H1 (cell line): ENCODE data around the gene RELCH. TPM values are rescaled to one million over a fixed set of nuclear protein-coding genes. Genes with fewer than 3 reads are reported as not detected.
A peak's percentile ranks its signal among the peaks of the same experiment; 100 is the strongest.

Experiments used
- CTCF ChIA-PET: fragments of 300-600 bp; sonication (Branson Sonifier 250); formaldehyde crosslinking; loops from one replicate; lab custom pipeline; 2021; ENCODE audit not compliant: partially characterized antibody; lab: Charles Lee
- POLR2A ChIA-PET: fragments of 300-600 bp; sonication (Branson Sonifier 250); formaldehyde crosslinking; loops from one replicate; lab custom pipeline; 2021; ENCODE audit warnings: inconsistent platforms; ENCODE audit not compliant: partially characterized antibody; lab: Charles Lee
- DNase-seq, 2 experiments: peaks; one replicate each; pipeline versions ENCODE4 v3.0.0 to v3.0.0-alpha.2; 2010 to 2022; ENCODE audit warnings: low spot score in 2 of 2, low read depth in 1 of 2, mixed read lengths in 1 of 2
- FAIRE-seq: peaks from 2 replicates; lab custom pipeline; 2011; peaks lifted over from hg19 to GRCh38; lab: Jason Lieb, UNC
- H2AFZ ChIP-seq: 2 replicates; pipeline ENCODE4 v1.8.1; 2012; ENCODE audit warnings: low read length, inconsistent platforms
- H2AK5ac ChIP-seq: 2 replicates; pipeline ENCODE4 v1.6.1; 2013; ENCODE audit warnings: low read depth, low read length
- H2BK120ac ChIP-seq: replicated peaks from 2 replicates; pipeline ENCODE3; 2013; ENCODE audit warnings: low read depth, low read length, inconsistent platforms
- H2BK12ac ChIP-seq: 2 replicates; pipeline ENCODE4 v1.6.1; 2013; ENCODE audit warnings: low read depth, low read length
- H2BK15ac ChIP-seq: 2 replicates; pipeline ENCODE4 v1.6.1; 2013; ENCODE audit warnings: low read length
- H2BK20ac ChIP-seq: 2 replicates; pipeline ENCODE4 v1.6.1; 2013; ENCODE audit warnings: low read length
- H2BK5ac ChIP-seq: 2 replicates; pipeline ENCODE4 v1.6.1; 2013; ENCODE audit warnings: low read depth, low read length
- H3K14ac ChIP-seq: 2 replicates; pipeline ENCODE4 v1.6.1; 2013; ENCODE audit warnings: inconsistent platforms; ENCODE audit not compliant: insufficient read length
- H3K18ac ChIP-seq: 2 replicates; pipeline ENCODE4 v1.6.1; 2013; ENCODE audit warnings: low read length; ENCODE audit errors: extremely low read depth
- H3K23ac ChIP-seq: 2 replicates; pipeline ENCODE4 v1.6.1; 2013; ENCODE audit warnings: inconsistent platforms; ENCODE audit not compliant: insufficient read length
- H3K23me2 ChIP-seq: 2 replicates; pipeline ENCODE4 v1.6.1; 2013; ENCODE audit warnings: low read depth, low read length
- H3K27ac ChIP-seq: 2 replicates; pipeline ENCODE4 v1.6.1; 2011; ENCODE audit warnings: low read depth, low read length, inconsistent platforms
- H3K27me3 ChIP-seq, 4 experiments: replicated peaks in 1 of 4; 1 replicate in 1 of 4; 2 replicates in 3 of 4; pipeline versions ENCODE4 v1.6.1 to v1.8.1; 2011 to 2013; ENCODE audit warnings: low read length in 3 of 4, mild to moderate bottlenecking in 3 of 4, inconsistent platforms in 2 of 4, mixed read lengths in 2 of 4, moderate library complexity in 1 of 4; ENCODE audit not compliant: control insufficient read depth in 3 of 4, insufficient read depth in 3 of 4; ENCODE audit errors: extremely low read depth in 1 of 4
- H3K36me3 ChIP-seq, 4 experiments: 2 replicates each; pipeline versions ENCODE4 v1.6.1 to v1.8.1; 2011 to 2013; ENCODE audit warnings: mild to moderate bottlenecking in 4 of 4, low read length in 3 of 4, moderate library complexity in 2 of 4, control low read depth in 1 of 4, inconsistent platforms in 1 of 4; ENCODE audit not compliant: insufficient read depth in 4 of 4, control insufficient read depth in 2 of 4
- H3K4ac ChIP-seq: replicated peaks from 2 replicates; pipeline ENCODE3; 2013; ENCODE audit warnings: low read length, low read depth, mixed read lengths, inconsistent platforms; ENCODE audit not compliant: insufficient read length
- H3K4me1 ChIP-seq, 4 experiments: replicated peaks in 1 of 4; 1 replicate in 1 of 4; 2 replicates in 3 of 4; pipeline versions ENCODE4 v1.6.1 to v1.8.1; 2011 to 2013; ENCODE audit warnings: low read length in 3 of 4, inconsistent platforms in 2 of 4, mixed read lengths in 1 of 4; ENCODE audit not compliant: insufficient read depth in 4 of 4, control insufficient read depth in 3 of 4
- H3K4me2 ChIP-seq, 2 experiments: 2 replicates each; pipeline versions ENCODE4 v1.6.1 to v1.8.1; 2011 to 2013; ENCODE audit warnings: low read depth in 2 of 2, low read length in 2 of 2, control low read depth in 1 of 2, inconsistent platforms in 1 of 2, mild to moderate bottlenecking in 1 of 2; ENCODE audit not compliant: insufficient read depth in 1 of 2
- H3K4me3 ChIP-seq, 4 experiments: fragments of 200-600, 300-600 bp in 1 of 4; sonication (generic), shearing (Covaris generic), sonication (Bioruptor Twin) in 1 of 4; 2 replicates each; pipeline versions ENCODE4 v1.5.1 to v1.8.1; 2011 to 2016; ENCODE audit warnings: low read length in 4 of 4, low read depth in 3 of 4, control low read depth in 2 of 4, inconsistent platforms in 2 of 4, mild to moderate bottlenecking in 2 of 4, mixed read lengths in 1 of 4, moderate library complexity in 1 of 4; ENCODE audit not compliant: insufficient read depth in 2 of 4; ENCODE audit errors: extremely low read depth in 1 of 4
- H3K56ac ChIP-seq: replicated peaks from 2 replicates; pipeline ENCODE3; 2013; ENCODE audit warnings: low read depth, mild to moderate bottlenecking, mixed read lengths, low read length, inconsistent platforms; ENCODE audit not compliant: insufficient read length
- H3K79me1 ChIP-seq: 2 replicates; pipeline ENCODE4 v1.6.1; 2013; ENCODE audit warnings: low read depth, low read length, control low read depth
- H3K79me2 ChIP-seq, 2 experiments: 2 replicates each; pipeline versions ENCODE4 v1.6.1 to v1.8.1; 2012 to 2013; ENCODE audit warnings: low read length in 2 of 2, mild to moderate bottlenecking in 2 of 2, inconsistent platforms in 1 of 2; ENCODE audit not compliant: insufficient read depth in 2 of 2, control insufficient read depth in 1 of 2
- H3K9ac ChIP-seq, 4 experiments: replicated peaks in 1 of 4; 1 replicate in 1 of 4; 2 replicates in 3 of 4; pipeline versions ENCODE4 v1.6.1 to v1.8.1; 2011 to 2013; ENCODE audit warnings: low read depth in 3 of 4, low read length in 3 of 4, control low read depth in 2 of 4, mild to moderate bottlenecking in 2 of 4, moderate library complexity in 2 of 4, inconsistent platforms in 1 of 4; ENCODE audit errors: extremely low read depth in 1 of 4
- H3K9me3 ChIP-seq, 2 experiments: 2 replicates each; pipeline versions ENCODE4 v1.6.1 to v1.8.1; 2012 to 2013; ENCODE audit warnings: mild to moderate bottlenecking in 2 of 2, moderate library complexity in 2 of 2, control low read depth in 1 of 2, inconsistent platforms in 1 of 2, low read depth in 1 of 2, low read length in 1 of 2, mixed read lengths in 1 of 2; ENCODE audit not compliant: insufficient read depth in 2 of 2
- H4K20me1 ChIP-seq, 2 experiments: replicated peaks in 1 of 2; 2 replicates each; pipeline versions ENCODE3 to v1.8.1; 2011 to 2013; ENCODE audit warnings: inconsistent platforms in 2 of 2, low read length in 2 of 2, mild to moderate bottlenecking in 1 of 2; ENCODE audit not compliant: insufficient read depth in 2 of 2, control insufficient read depth in 1 of 2
- H4K5ac ChIP-seq: 2 replicates; pipeline ENCODE4 v1.6.1; 2013; ENCODE audit warnings: low read length, low read depth, mixed read lengths, inconsistent platforms; ENCODE audit not compliant: insufficient read length
- H4K8ac ChIP-seq: 2 replicates; pipeline ENCODE4 v1.8.0; 2013; ENCODE audit warnings: mild to moderate bottlenecking, moderate library complexity, low read length, inconsistent platforms; ENCODE audit not compliant: insufficient read depth; ENCODE audit errors: extremely low read depth
- H4K91ac ChIP-seq: replicated peaks from 2 replicates; pipeline ENCODE3; 2013; ENCODE audit warnings: low read length, mixed read lengths, inconsistent platforms; ENCODE audit not compliant: insufficient read length
- SRF ChIP-seq: IDR thresholded peaks from 2 replicates; pipeline ENCODE4 v1.6.1; 2011; ENCODE audit warnings: mild to moderate bottlenecking, low read depth, low read length, moderate library complexity
- WGBS, 2 experiments: shearing (Covaris generic) in 1 of 2; methylation state at CpG; one replicate each; pipeline versions ENCODE4 v1.1.6 to v1.1.7; 2013 to 2015; ENCODE audit warnings: low lambda C conversion rate in 2 of 2, mixed read lengths in 2 of 2, inconsistent platforms in 1 of 2, low coverage in 1 of 2, missing lambda C conversion rate in 1 of 2; ENCODE audit not compliant: insufficient replicate concordance in 2 of 2, insufficient coverage in 1 of 2, insufficient read length in 1 of 2; ENCODE audit errors: extremely low coverage in 1 of 2, missing lambda C conversion rate in 1 of 2; 5-methylcytosine and 5-hydroxymethylcytosine counted together
- polyA plus RNA-seq, 7 experiments: library from polyadenylated mRNA; depleted of rRNA in 3 of 7; stranded (reverse) in 5 of 7; unstranded in 2 of 7; fragments of >200 nt in 5 of 7; fragments of 200-250 nt in 2 of 7; gene quantifications; 1 replicate in 5 of 7; 2 replicates in 1 of 7; 4 replicates in 1 of 7; pipeline versions ENCODE4 v1.2.1 to v1.2.3, GENCODE V29; 2011 to 2013; ENCODE audit warnings: missing spikeins in 2 of 7, mixed read lengths in 2 of 7
- total RNA-seq: library from RNA; stranded (reverse); fragmentation: NEBNext Ultra II Directional; extraction: Animal tissue kit (Norgen Biotek cat#: 25700); gene quantifications from 2 replicates; pipeline ENCODE4 v1.2.1, GENCODE V29; 2021

Gene RELCH
- total and polyA plus RNA-seq, 2 of the 8 experiments (the other 6 are each of a cell fraction or from before 2014, with no cell fraction given) = 7.3 to 26.9 TPM

GRCh38 chr18:62334120-62334519 is 147.1 kb downstream of the RELCH start:
- ChIA-PET CTCF (interaction anchor here (2.4 kb wide), 1 partner anchor 57 kb away, joined by 7 read pairs; no protein-coding TSS in a partner anchor), POLR2A (no interaction called here)
- H3K4ac ChIP-seq = no peak overlapping the region
- H4K5ac ChIP-seq = no peak overlapping the region
- H2BK120ac ChIP-seq = no peak overlapping the region
- H2BK12ac ChIP-seq = no peak overlapping the region
- H3K27me3 ChIP-seq = no peaks in the 10 kb centered on the region
- no peak overlapping the region for H2BK5ac ChIP-seq
- no peaks in the 10 kb centered on the region for H3K23me2 ChIP-seq
- H3K27ac ChIP-seq = no peak overlapping the region
- WGBS, 2 experiments = 97% methylated on average over 8 of the region's 8 CpGs; no CpG with 5 or more reads in 1 of the 2 experiments
- H3K9me3 ChIP-seq = no peaks in the 10 kb centered on the region
- no peak overlapping the region for H2AFZ ChIP-seq
- DNase-seq (peak in 1 of 2 experiments; percentile 31), FAIRE-seq (no peak)
- no peak for TF ChIP-seq SRF
- H4K91ac ChIP-seq = no peak overlapping the region
- no peak overlapping the region for H3K9ac ChIP-seq
- H3K4me1 ChIP-seq = peaks cover 11 to 24% (median 17%) of the 10 kb centered on the region in 4 experiments
- no peak overlapping the region for H3K18ac ChIP-seq
- no peak overlapping the region for H3K4me2 ChIP-seq
- no peak overlapping the region for H4K8ac ChIP-seq
- no peak overlapping the region for H3K14ac ChIP-seq
- peaks cover 6% of the 10 kb centered on the region; the same call in 1 of the 2 replicates for H3K79me1 ChIP-seq
- H3K56ac ChIP-seq = no peak overlapping the region
- H3K79me2 ChIP-seq = peaks cover 0 to 52% of the 10 kb centered on the region in 2 experiments; a peak in 2 of 4 replicates
- no peak overlapping the region for H3K4me3 ChIP-seq
- H3K23ac ChIP-seq = no peak overlapping the region
- no peak overlapping the region for H2BK20ac ChIP-seq
- no peak overlapping the region for H2BK15ac ChIP-seq
- no peak overlapping the region for H2AK5ac ChIP-seq
- no peaks in the 10 kb centered on the region for H3K36me3 ChIP-seq
- peaks cover 0 to under 1% of the 10 kb centered on the region in 2 experiments for H4K20me1 ChIP-seq
